ENCODE measurements around the gene KLHDC8A. TPM values are rescaled to one million over a fixed set of nuclear protein-coding genes. Genes with fewer than 3 reads are reported as not detected.
A peak's percentile ranks its signal among the peaks of the same experiment; 100 is the strongest.
"Not testable (repeated sequence)": the region's sequence is repeated elsewhere in the genome, so short reads cannot be mapped to it uniquely, and the experiment has no call there.

KLHDC8A gene, protein sequence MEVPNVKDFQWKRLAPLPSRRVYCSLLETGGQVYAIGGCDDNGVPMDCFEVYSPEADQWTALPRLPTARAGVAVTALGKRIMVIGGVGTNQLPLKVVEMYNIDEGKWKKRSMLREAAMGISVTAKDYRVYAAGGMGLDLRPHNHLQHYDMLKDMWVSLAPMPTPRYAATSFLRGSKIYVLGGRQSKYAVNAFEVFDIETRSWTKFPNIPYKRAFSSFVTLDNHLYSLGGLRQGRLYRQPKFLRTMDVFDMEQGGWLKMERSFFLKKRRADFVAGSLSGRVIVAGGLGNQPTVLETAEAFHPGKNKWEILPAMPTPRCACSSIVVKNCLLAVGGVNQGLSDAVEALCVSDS
- total RNA-seq, result 0.24 TPM
- long read RNA-seq, result 0 reads

DNA sequence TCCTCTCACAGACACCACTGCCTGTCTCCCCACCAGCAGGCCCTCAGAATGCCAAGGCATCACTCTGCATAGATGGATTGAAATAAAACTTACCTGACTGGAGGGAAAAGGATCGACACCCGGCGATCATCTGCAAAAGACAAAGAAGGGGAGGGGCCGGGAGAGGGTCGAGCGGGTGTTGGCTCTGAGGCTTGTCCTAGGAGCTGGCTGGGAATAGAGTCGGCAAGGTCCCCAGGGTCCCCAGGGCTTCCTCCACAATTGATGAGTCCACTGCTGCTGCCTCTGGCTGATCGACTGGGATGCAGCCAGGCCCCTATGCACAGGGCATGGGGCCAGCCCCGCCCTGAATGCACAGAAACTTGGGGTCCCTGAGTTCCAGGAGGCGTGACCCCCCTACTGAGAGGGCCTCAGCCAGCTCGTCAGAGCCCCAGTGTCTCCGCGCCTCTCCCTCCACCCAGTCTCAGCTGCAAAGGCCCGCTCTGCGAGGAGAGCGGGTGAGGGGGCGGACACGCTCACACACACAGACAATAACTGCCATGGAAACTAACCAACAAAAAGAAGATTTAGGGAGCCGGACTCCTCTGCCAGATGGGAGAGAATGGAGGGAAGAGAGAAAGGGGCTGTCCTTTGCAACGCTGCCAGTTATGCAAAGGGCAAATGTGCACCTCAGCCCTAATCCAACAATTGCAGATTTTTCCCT is at the start of gene KLHDC8A:
TSS of gene KLHDC8A (minus strand) at position 483 of the 700 bp plus-strand sequence. CDS start 13,318 bp downstream, outside the sequence.
- intact Hi-C loops (cut with DNase I), result loop anchor here (10.0 kb wide), 1 partner anchor 128 kb away; no protein-coding TSS in a partner anchor
- no peak for ATAC-seq (ENCODE audit: poor library complexity)

DNA sequence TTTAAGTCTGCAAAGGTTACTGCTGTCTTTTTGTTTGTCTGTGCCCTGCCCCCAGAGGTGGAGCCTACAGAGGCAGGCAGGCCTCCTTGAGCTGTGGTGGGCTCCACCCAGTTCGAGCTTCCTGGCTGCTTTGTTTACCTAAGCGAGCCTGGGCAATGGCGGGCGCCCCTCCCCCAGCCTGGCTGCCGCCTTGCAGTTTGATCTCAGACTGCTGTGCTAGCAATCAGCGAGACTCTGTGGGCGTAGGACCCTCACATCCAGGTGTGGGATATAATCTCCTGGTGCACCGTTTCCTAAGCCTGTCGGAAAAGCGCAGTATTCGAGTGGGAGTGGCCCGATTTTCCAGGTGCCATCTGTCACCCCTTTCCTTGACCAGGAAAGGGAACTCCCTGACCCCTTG is 49.5 kb upstream of the KLHDC8A start:
- ATAC-seq (ENCODE audit: poor library complexity); DNase-seq; intact Hi-C loops (cut with DNase I): not testable (repeated sequence)

More for the DNA sequence above, at the start of gene KLHDC8A:
- DNase-seq, result no peak

DNA sequence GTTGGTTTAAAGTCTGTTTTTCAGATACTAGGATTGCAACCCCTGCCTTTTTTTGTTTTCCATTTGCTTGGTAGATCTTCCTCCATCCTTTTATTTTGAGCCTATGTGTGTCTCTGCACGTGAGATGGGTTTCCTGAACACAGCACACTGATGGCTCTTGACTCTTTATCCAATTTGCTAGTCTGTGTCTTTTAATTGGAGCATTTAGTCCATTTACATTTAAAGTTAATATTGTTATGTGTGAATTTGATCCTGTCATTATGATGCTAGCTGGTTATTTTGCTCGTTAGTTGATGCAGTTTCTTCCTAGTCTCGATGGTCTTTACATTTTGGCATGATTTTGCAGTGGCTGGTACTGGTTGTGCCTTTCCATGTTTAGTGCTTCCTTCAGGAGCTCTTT is 47.8 kb upstream of the KLHDC8A start:
- intact Hi-C loops (cut with DNase I); ATAC-seq (ENCODE audit: poor library complexity); DNase-seq: not testable (repeated sequence)

GRCh38 chr1:205398586-205398985 is 41.9 kb upstream of the KLHDC8A start:
- no peak for ATAC-seq (ENCODE audit: poor library complexity)
- no peak for DNase-seq
- intact Hi-C loops (cut with DNase I), result loop anchor here (5.0 kb wide), 1 partner anchor 124 kb away; no protein-coding TSS in a partner anchor

GRCh38 chr1:205396967-205397616 is 40.4 kb upstream of the KLHDC8A start:
- intact Hi-C loops (cut with DNase I), result loop anchor here (2.0 to 5.0 kb wide), 2 partner anchors 88 to 125 kb away; no protein-coding TSS in a partner anchor
- peak; percentile 73 for ATAC-seq (ENCODE audit: poor library complexity)
- DNase-seq, result no peak

DNA sequence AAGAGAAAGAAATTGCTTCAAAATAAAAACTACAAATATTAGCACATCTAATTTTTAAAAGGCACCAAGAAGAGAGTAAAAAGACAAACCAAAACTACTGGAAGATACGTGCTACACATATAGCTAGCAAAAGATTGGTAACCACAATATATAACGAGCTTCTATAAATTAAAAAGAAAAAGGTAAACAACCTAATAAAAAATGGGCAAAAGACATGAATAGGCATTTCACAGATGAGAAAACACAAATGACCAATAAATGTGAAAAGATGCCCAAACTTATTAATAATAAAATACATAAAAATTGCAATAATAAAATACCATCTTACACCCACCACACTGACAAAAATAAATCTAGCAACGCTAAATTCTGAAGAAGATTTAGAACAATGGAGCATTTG is 38.9 kb upstream of the KLHDC8A start:
- DNase-seq (no peak), ATAC-seq (ENCODE audit: poor library complexity) (no peak)
- intact Hi-C loops (cut with DNase I), result loop anchor here (2.0 to 5.0 kb wide), 2 partner anchors 89 to 127 kb away; no protein-coding TSS in a partner anchor

- no peak for DNase-seq
- intact Hi-C loops (cut with DNase I), result no loop called here
- ATAC-seq (ENCODE audit: poor library complexity), result no peak
Measured at GRCh38 chr1:205392650-205393049, 35.9 kb upstream of the KLHDC8A start.

DNA sequence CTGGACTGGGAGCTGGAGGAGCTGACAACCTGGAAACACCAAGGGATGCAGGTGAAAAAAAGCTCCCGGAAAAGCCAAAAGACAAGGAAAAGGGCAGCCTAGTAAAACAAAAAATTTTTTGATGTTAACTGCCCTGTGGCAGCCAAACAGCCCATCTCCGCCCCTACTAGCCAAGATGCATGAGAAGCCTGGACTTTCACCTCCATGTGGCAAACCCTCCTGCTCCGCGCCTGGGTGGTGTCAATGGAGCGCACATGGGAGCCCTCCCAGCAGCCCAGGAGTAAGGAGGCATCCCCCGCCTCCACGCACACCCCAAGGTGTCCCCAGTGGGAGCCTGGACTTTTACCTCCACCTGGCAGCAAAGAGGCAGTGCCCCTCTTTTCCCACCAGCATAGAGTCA is 34.7 kb upstream of the KLHDC8A start:
- intact Hi-C loops (cut with DNase I), result no loop called here
- DNase-seq (no peak), ATAC-seq (ENCODE audit: poor library complexity) (no peak)

DNA sequence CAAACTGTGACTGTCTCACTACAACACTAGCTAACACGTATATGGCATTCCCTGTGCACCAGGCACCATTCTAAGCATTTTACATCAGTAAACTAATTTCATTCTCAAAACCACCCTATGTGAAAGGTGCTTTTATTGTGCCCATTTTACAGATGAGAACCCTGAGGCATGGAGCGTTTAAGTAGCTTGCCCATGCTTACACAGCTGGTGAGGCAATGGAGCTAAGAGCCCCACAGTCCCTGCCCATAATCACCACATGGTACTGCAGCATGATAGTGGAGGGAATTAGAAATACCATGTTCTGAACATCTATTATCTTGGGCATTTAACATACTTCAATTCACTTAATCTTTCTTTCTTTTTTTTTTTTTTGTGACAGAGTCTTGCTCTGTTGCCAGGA is 31.1 kb upstream of the KLHDC8A start:
- ATAC-seq (ENCODE audit: poor library complexity) (no peak), DNase-seq (no peak)
- intact Hi-C loops (cut with DNase I), result no loop called here

GRCh38 chr1:205382990-205383389 is 26.3 kb upstream of the KLHDC8A start:
- ATAC-seq (ENCODE audit: poor library complexity); DNase-seq; intact Hi-C loops (cut with DNase I): not testable (repeated sequence)

GRCh38 chr1:205382561-205382960 is 25.8 kb upstream of the KLHDC8A start:
- intact Hi-C loops (cut with DNase I), result no loop called here
- DNase-seq, result no peak
- no peak for ATAC-seq (ENCODE audit: poor library complexity)

- DNase-seq (no peak), ATAC-seq (ENCODE audit: poor library complexity) (no peak)
- intact Hi-C loops (cut with DNase I), result no loop called here
Measured at GRCh38 chr1:205381305-205381704, 24.6 kb upstream of the KLHDC8A start.

DNA sequence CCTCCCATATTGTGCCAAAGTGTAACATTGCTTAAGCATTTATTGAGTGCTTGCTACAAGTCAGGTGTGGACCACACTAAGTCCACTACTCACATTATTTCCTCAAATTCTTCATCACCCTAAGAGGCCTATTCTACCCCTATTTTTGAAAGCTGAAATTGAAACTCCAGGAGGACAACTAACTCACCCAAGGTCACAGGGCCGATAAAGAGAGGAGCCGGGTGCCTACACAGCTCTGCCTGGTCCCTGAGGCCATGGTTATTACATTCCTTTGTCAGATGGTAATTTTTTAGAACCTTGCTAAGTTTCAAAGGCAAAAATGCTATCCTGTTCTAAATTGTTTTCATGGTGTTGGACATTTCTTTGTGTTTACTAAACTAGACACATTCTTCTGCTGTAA is 24.2 kb upstream of the KLHDC8A start:
- DNase-seq (no peak), ATAC-seq (ENCODE audit: poor library complexity) (no peak)
- intact Hi-C loops (cut with DNase I), result no loop called here

DNA sequence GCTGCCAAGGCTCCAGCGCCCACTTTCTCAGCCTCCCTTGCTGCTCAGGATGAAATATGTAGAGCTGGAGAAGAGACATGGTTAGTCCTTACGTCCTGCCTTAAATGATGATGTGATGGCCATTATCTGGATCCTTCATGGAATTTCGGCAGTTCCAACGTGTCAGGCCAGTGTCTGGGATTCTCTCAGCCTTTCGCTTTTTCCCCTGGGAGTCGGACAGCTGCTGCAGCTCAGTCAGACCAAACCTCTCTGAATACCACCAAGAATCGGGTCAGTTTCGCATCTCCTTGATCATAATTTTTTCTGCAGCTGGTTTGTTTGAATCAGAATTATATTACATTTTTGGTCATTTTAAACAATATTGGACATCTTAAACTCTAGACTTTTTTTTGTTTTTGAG is 22.3 kb upstream of the KLHDC8A start:
- intact Hi-C loops (cut with DNase I), result no loop called here
- no peak for ATAC-seq (ENCODE audit: poor library complexity)
- no peak for DNase-seq

GRCh38 chr1:205377355-205377754 is 20.6 kb upstream of the KLHDC8A start:
- ATAC-seq (ENCODE audit: poor library complexity) (no peak), DNase-seq (no peak)
- intact Hi-C loops (cut with DNase I), result no loop called here

DNA sequence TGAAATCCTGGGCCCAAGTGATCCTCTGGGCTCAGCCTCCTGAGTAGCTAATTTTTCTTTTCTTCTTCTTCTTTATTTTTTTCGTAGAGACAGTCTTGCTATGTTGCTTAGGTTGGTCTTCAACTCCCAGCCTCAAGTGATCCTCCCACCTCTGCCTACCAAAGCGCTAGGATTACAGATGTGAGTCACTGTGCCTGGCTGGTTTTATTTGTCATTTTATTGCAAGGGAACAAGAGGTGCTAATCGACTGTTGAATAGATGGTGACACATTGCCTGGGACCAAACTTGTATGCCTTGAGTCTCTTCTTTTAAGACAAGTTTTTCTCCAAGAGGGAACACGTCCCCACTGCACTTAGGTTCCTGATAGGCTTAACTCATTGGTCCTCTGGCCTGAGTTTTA is 20.0 kb upstream of the KLHDC8A start:
- no peak for ATAC-seq (ENCODE audit: poor library complexity)
- intact Hi-C loops (cut with DNase I), result no loop called here
- no peak for DNase-seq

GRCh38 chr1:205375835-205376545 is 19.3 kb upstream of the KLHDC8A start:
- no peak for DNase-seq
- intact Hi-C loops (cut with DNase I), result no loop called here
- peak; percentile 58 for ATAC-seq (ENCODE audit: poor library complexity)

DNA sequence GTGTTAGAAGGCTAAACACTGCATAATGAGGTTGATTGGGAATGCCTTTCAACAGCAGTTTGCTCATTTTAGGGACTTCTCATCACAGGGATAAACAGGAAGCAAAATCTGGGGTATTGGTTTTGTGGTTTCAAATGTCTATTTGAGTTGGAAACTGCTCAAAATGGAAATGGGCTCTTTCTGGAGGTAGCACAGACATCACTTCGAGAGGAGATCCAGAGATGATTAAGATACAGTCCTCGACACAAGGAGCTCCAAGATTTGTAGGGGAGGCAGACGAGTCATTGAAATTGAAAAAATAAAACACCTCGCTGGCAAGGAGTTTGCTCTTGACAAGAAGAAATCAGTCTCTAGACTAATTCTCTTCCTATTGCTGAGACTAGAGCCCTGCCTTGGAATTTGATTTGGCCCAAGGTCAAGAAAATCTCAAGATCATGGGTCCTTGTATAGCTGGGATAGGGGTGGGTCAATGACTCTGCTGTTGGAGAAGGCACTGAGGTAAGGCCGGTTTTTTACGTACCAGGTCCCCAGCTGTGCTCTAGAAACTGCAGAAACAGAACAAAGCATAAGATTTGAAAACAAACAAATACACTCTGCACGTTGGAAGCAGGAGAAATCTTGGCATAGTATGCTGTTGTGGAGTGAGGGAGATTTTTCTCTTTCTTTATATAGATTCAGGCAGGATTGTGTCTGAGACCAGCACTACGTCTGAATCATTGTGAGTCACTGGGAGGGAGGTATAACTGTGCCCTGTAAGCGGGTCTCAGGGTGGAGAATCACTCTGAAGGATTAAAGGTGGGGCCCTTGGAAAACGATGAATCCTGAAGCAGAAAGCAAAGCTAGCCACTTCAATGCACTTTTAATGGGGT is 17.7 kb upstream of the KLHDC8A start:
- DNase-seq, result no peak
- intact Hi-C loops (cut with DNase I), result no loop called here
- no peak for ATAC-seq (ENCODE audit: poor library complexity)

All from Right ventricle myocardium superior (tissue), 1 donor.